PFSK-1 (cell line): ENCODE data around the gene KREMEN1.

ENCODE experiments used
- FOXP2 ChIP-seq: optimal IDR thresholded peaks from 2 replicates; pipeline ENCODE3; 2011; ENCODE audit warnings: borderline replicate concordance, control low read depth, inconsistent platforms; ENCODE audit not compliant: insufficient read depth; ENCODE audit errors: extremely low read length, extremely low read depth
- POLR2AphosphoS5 ChIP-seq: IDR thresholded peaks from 2 replicates; pipeline ENCODE4 v1.6.1; 2012; ENCODE audit warnings: low read depth, mild to moderate bottlenecking, control low read depth, low read length, moderate library complexity
- REST ChIP-seq, 2 experiments: IDR thresholded peaks; 2 replicates each; pipeline versions ENCODE4 v1.6.1 to v1.8.0; 2011 to 2012; ENCODE audit warnings: low read depth in 2 of 2, low read length in 2 of 2, control low read depth in 1 of 2, inconsistent platforms in 1 of 2, mild to moderate bottlenecking in 1 of 2, moderate library complexity in 1 of 2; ENCODE audit not compliant: insufficient read depth in 1 of 2
- SIN3A ChIP-seq: IDR thresholded peaks from 2 replicates; pipeline ENCODE4 v1.6.1; 2012; ENCODE audit warnings: mild to moderate bottlenecking, low read length, moderate library complexity, borderline replicate concordance; ENCODE audit not compliant: insufficient read depth
- TAF1 ChIP-seq: IDR thresholded peaks from 2 replicates; pipeline ENCODE4 v1.6.1; 2012; ENCODE audit warnings: low read length, control low read depth, borderline replicate concordance; ENCODE audit not compliant: insufficient read depth

KREMEN1 gene

GRCh38 chr22:29039148-29039547, 33.7 kb upstream of the KREMEN1 start:
- TF ChIP-seq POLR2AphosphoS5 (no peak), SIN3A (no peak)

- TF ChIP-seq REST (IDR thresholded peaks at IDR 0.05; ENCODE audit: insufficient read depth in 1 of 2, low read depth in 2 of 2, low read length in 2 of 2) (no peak), TAF1 (no peak), FOXP2 (no peak), SIN3A (no peak), POLR2AphosphoS5 (no peak)
Measured at GRCh38 chr22:29040385-29041275, 32.2 kb upstream of the KREMEN1 start.

- no peak for TF ChIP-seq TAF1
- TF ChIP-seq FOXP2, result no peak
- no peak for TF ChIP-seq REST (IDR thresholded peaks at IDR 0.05; ENCODE audit: insufficient read depth in 1 of 2, low read depth in 2 of 2, low read length in 2 of 2)
- no peak for TF ChIP-seq SIN3A
- TF ChIP-seq POLR2AphosphoS5, result no peak
Measured at GRCh38 chr22:29041408-29041807, 31.4 kb upstream of the KREMEN1 start.

- no peak for TF ChIP-seq FOXP2
- TF ChIP-seq TAF1, result no peak
- no peak for TF ChIP-seq POLR2AphosphoS5
- TF ChIP-seq SIN3A, result no peak
- no peak for TF ChIP-seq REST (IDR thresholded peaks at IDR 0.05; ENCODE audit: insufficient read depth in 1 of 2, low read depth in 2 of 2, low read length in 2 of 2)
Measured at GRCh38 chr22:29043906-29044575, 28.8 kb upstream of the KREMEN1 start.

- TF ChIP-seq REST (IDR thresholded peaks at IDR 0.05; ENCODE audit: insufficient read depth in 1 of 2, low read depth in 2 of 2, low read length in 2 of 2) (no peak), SIN3A (no peak), POLR2AphosphoS5 (no peak), FOXP2 (no peak), TAF1 (no peak)
Measured at GRCh38 chr22:29044657-29045176, 28.1 kb upstream of the KREMEN1 start.
